Measurements from ENCODE around the gene SSC4D. TPM values are rescaled to one million over a fixed set of nuclear protein-coding genes. Genes with fewer than 3 reads are reported as not detected.

SSC4D gene
- total and polyA plus RNA-seq, 2 of the 8 experiments (the other 6 are each of a cell fraction or from before 2014, with no cell fraction given), result 11.8 to 27.5 TPM

- Histone ChIP-seq H3K9me3 (ENCODE audit: insufficient read depth in 2 of 2, low read depth in 1 of 2, low read length in 1 of 2) (no peaks in the 10 kb centered on the region), H3K4me1 (replicated peaks in 1 of 4; ENCODE audit: control insufficient read depth in 3 of 4, insufficient read depth in 4 of 4, low read length in 3 of 4) (peaks cover 2 to 7% (median 4%) of the 10 kb centered on the region in 4 experiments), H2AK5ac (ENCODE audit: low read depth, low read length) (no peak overlapping the region), H2BK15ac (ENCODE audit: low read length) (no peak overlapping the region), H3K56ac (replicated peaks; ENCODE audit: insufficient read length, low read depth, low read length) (peak overlapping the region; percentile 54), H2AFZ (ENCODE audit: low read length) (no peak overlapping the region), H3K23me2 (ENCODE audit: low read depth, low read length) (no peaks in the 10 kb centered on the region; the same call in 1 of the 2 replicates), H3K79me1 (ENCODE audit: low read depth, low read length) (no peaks in the 10 kb centered on the region), H4K5ac (ENCODE audit: insufficient read length, low read depth, low read length) (peak overlapping the region; percentile 89), H3K4me3 (ENCODE audit: extremely low read depth in 1 of 4, insufficient read depth in 2 of 4, low read depth in 3 of 4, low read length in 4 of 4) (peak overlapping the region; percentile 89 to 99 (median 92)), H3K14ac (ENCODE audit: insufficient read length) (no peak overlapping the region), H4K8ac (ENCODE audit: extremely low read depth, insufficient read depth, low read length) (peak overlapping the region; percentile 99), H2BK20ac (ENCODE audit: low read length) (no peak overlapping the region), H3K36me3 (ENCODE audit: control insufficient read depth in 2 of 4, insufficient read depth in 4 of 4, low read length in 3 of 4) (peaks cover 0 to 32% (median 3%) of the 10 kb centered on the region in 4 experiments; a peak in 3 of 8 replicates), H4K20me1 (replicated peaks in 1 of 2; ENCODE audit: control insufficient read depth in 1 of 2, insufficient read depth in 2 of 2, low read length in 2 of 2) (peaks cover 24 to 31% of the 10 kb centered on the region in 2 experiments), H3K27me3 (replicated peaks in 1 of 4; ENCODE audit: control insufficient read depth in 3 of 4, extremely low read depth in 1 of 4, insufficient read depth in 3 of 4, low read length in 3 of 4) (no peaks in the 10 kb centered on the region), H2BK120ac (replicated peaks; ENCODE audit: low read depth, low read length) (no peak overlapping the region), H3K18ac (ENCODE audit: extremely low read depth, low read length) (peak overlapping the region; percentile 98; the same call in 1 of the 2 replicates), H2BK5ac (ENCODE audit: low read depth, low read length) (peak overlapping the region; percentile 97; the same call in 1 of the 2 replicates), H3K4ac (replicated peaks; ENCODE audit: insufficient read length, low read depth, low read length) (peak overlapping the region; percentile 83), H2BK12ac (ENCODE audit: low read depth, low read length) (no peak overlapping the region; the same call in 1 of the 2 replicates), H4K91ac (replicated peaks; ENCODE audit: insufficient read length, low read length) (no peak overlapping the region), H3K23ac (ENCODE audit: insufficient read length) (no peak overlapping the region), H3K79me2 (ENCODE audit: control insufficient read depth in 1 of 2, insufficient read depth in 2 of 2, low read length in 2 of 2) (peaks cover 44 to 57% of the 10 kb centered on the region in 2 experiments), H3K27ac (ENCODE audit: low read depth, low read length) (peak overlapping the region; percentile 99), H3K9ac (replicated peaks in 1 of 4; ENCODE audit: extremely low read depth in 1 of 4, low read depth in 3 of 4, low read length in 3 of 4) (peak overlapping the region; percentile 94 to 99 (median 98)), H3K4me2 (ENCODE audit: insufficient read depth in 1 of 2, low read depth in 2 of 2, low read length in 2 of 2) (peak overlapping the region; percentile 68 to 71)
- DNase-seq (ENCODE audit: low read depth in 1 of 2, low spot score in 2 of 2) (no peak), FAIRE-seq (no peak)
- ChIA-PET CTCF (ENCODE audit: partially characterized antibody) (no interaction called here), POLR2A (ENCODE audit: partially characterized antibody) (interaction anchor here (0.7 to 14.3 kb wide), 14 partner anchors 8 to 76 kb away, joined by 3 to 249 read pairs (median 4); no protein-coding TSS in a partner anchor)
- 1% methylated on average over 16 of the region's 27 CpGs; no CpG with 5 or more reads in 1 of the 2 experiments for WGBS, 2 experiments (ENCODE audit: extremely low coverage in 1 of 2, insufficient coverage in 1 of 2, insufficient read length in 1 of 2, insufficient replicate concordance in 2 of 2, low coverage in 1 of 2, low lambda C conversion rate in 2 of 2, missing lambda C conversion rate in 1 of 2)
- TF ChIP-seq CHD2 (IDR thresholded peaks at IDR 0.05; ENCODE audit: low read length), result no peak
- TF ChIP-seq ATF2 (IDR thresholded peaks at IDR 0.05; ENCODE audit: low read length), result no peak
- TF ChIP-seq JUN (IDR thresholded peaks at IDR 0.05; ENCODE audit: low read depth, low read length), result no peak
- TF ChIP-seq HDAC2 (IDR thresholded peaks at IDR 0.05; ENCODE audit: borderline replicate concordance in 1 of 2, low read depth in 2 of 2, low read length in 2 of 2), result peak in 1 of 2 experiments; percentile 75; a peak in 2 of 4 replicates
- TF ChIP-seq SIN3A (conservative IDR thresholded peaks at IDR 0.05 in 1 of 2, IDR thresholded peaks at IDR 0.05 in 1 of 2; ENCODE audit: low read depth in 1 of 2, low read length in 2 of 2), result 0 out of 4 replicates have a peak, but pooled peaks of 1 of the 2 experiments have one; percentile 24
- no peak for TF ChIP-seq FOSL1 (IDR thresholded peaks at IDR 0.05; ENCODE audit: insufficient read depth, low read depth, low read length)
- no peak for TF ChIP-seq POU5F1 (IDR thresholded peaks at IDR 0.05; ENCODE audit: low read depth, low read length)
- TF ChIP-seq RNF2 (IDR thresholded peaks at IDR 0.05; ENCODE audit: borderline replicate concordance, low read depth, low read length, missing control alignments, poor library complexity, severe bottlenecking), result no peak
Measured at GRCh38 chr7:76358011-76358480, 51.5 kb downstream of the SSC4D start.
